Measurements from ENCODE around the gene BCL2L1.
"Not testable (repeated sequence)": the region's sequence is repeated elsewhere in the genome, so short reads cannot be mapped to it uniquely, and the experiment has no call there.

The BCL2L1 gene

GRCh38 chr20:31642837-31643236 is 79.8 kb downstream of the BCL2L1 start:
- no peak for DNase-seq

GRCh38 chr20:31641391-31641790 is 81.3 kb downstream of the BCL2L1 start:
- DNase-seq = no peak

GRCh38 chr20:31640259-31640658 is 82.4 kb downstream of the BCL2L1 start:
- DNase-seq = no peak

- DNase-seq = no peak
Measured at GRCh38 chr20:31638816-31639215, 83.9 kb downstream of the BCL2L1 start.

GRCh38 chr20:31638317-31638716 is 84.4 kb downstream of the BCL2L1 start:
- DNase-seq = no peak

GRCh38 chr20:31637660-31638059 is 85.0 kb downstream of the BCL2L1 start, which contains the start of gene COX4I2:
COX4I2 (plus strand) TSS chr20:31637912; CDS start chr20:31639018, 1,106 bp downstream.
- DNase-seq = no peak

GRCh38 chr20:31633339-31633914 is 89.2 kb downstream of the BCL2L1 start:
- DNase-seq = no peak

- no peak for DNase-seq
Measured at GRCh38 chr20:31632548-31633338, 89.9 kb downstream of the BCL2L1 start.

- DNase-seq = no peak
Measured at GRCh38 chr20:31630187-31630790, 92.4 kb downstream of the BCL2L1 start.

GRCh38 chr20:31628057-31628456 is 94.6 kb downstream of the BCL2L1 start:
- DNase-seq = not testable (repeated sequence)

GRCh38 chr20:31626534-31626933 is 96.1 kb downstream of the BCL2L1 start:
- DNase-seq = not testable (repeated sequence)

- not testable (repeated sequence) for DNase-seq
Measured at GRCh38 chr20:31623123-31623505, 99.6 kb downstream of the BCL2L1 start.

GRCh38 chr20:31620246-31620645 is 102.4 kb downstream of the BCL2L1 start:
- DNase-seq = no peak

GRCh38 chr20:31617432-31618104 is 105.1 kb downstream of the BCL2L1 start:
- DNase-seq = no peak

GRCh38 chr20:31615416-31615815 is 107.3 kb downstream of the BCL2L1 start:
- DNase-seq = no peak
